WTC11 (cell line): ENCODE measurements around the gene OR51B2. TPM values are rescaled to one million over a fixed set of nuclear protein-coding genes. Genes with fewer than 3 reads are reported as not detected.

ENCODE experiments used
- ATAC-seq: fragments of 200-7000 bp; cut with Tn5 transposase; 2 replicates; pipeline ENCODE4 v1.10.0; 2021; ENCODE audit warnings: mild to moderate bottlenecking, moderate library complexity
- CTCF ChIA-PET: fragments of 300-600 bp; sonication (Branson Sonifier 250); formaldehyde crosslinking; loops from one replicate; lab custom pipeline; 2021; ENCODE audit warnings: antibody characterized with exemption; lab: Charles Lee
- POLR2A ChIA-PET: fragments of 350-600 bp; sonication (Branson Sonifier 250); formaldehyde crosslinking; loops from one replicate; lab custom pipeline; 2021; ENCODE audit warnings: antibody characterized with exemption; lab: Charles Lee
- DNase-seq: peaks from one replicate; pipeline ENCODE4 v3.0.0; 2021; ENCODE audit warnings: low spot score
- H3K27ac Mint-ChIP-seq: 2 replicates; pipeline ENCODE4 v1.8.0; 2021; ENCODE audit warnings: mixed read lengths
- H3K27me3 Mint-ChIP-seq: 2 replicates; pipeline ENCODE4 v1.8.0; 2021; ENCODE audit warnings: low read depth, mild to moderate bottlenecking, moderate library complexity, mixed read lengths
- H3K36me3 Mint-ChIP-seq: 2 replicates; pipeline ENCODE4 v1.8.0; 2021; ENCODE audit warnings: mixed read lengths
- H3K4me1 Mint-ChIP-seq: 2 replicates; pipeline ENCODE4 v1.8.0; 2022; ENCODE audit warnings: mixed read lengths
- H3K4me3 Mint-ChIP-seq: 2 replicates; pipeline ENCODE4 v1.8.0; 2021; ENCODE audit warnings: mild to moderate bottlenecking, moderate library complexity, mixed read lengths
- H3K9me3 Mint-ChIP-seq: 2 replicates; pipeline ENCODE4 v1.8.0; 2021; ENCODE audit warnings: mixed read lengths
- CBFB ChIP-seq: sonication (generic); formaldehyde crosslinking; IDR thresholded peaks from 2 replicates; pipeline ENCODE4 v1.8.1; 2022; ENCODE audit warnings: mild to moderate bottlenecking, low read depth, missing genetic modification reagents
- ESRRA ChIP-seq: sonication (generic); formaldehyde crosslinking; IDR thresholded peaks from 2 replicates; pipeline ENCODE4 v1.8.1; 2022; ENCODE audit warnings: mild to moderate bottlenecking, missing genetic modification reagents, borderline replicate concordance
- HMGA2 ChIP-seq: fragments of 250-450 bp; sonication (Bioruptor Pico); IDR thresholded peaks from 2 replicates; pipeline ENCODE4 v1.4.0; 2021; ENCODE audit warnings: mild to moderate bottlenecking, moderate library complexity
- MXD4 ChIP-seq: fragments of 250-450 bp; sonication (Bioruptor Pico); IDR thresholded peaks from 2 replicates; pipeline ENCODE4 v1.8.0; 2021; ENCODE audit warnings: mild to moderate bottlenecking, moderate library complexity, borderline replicate concordance
- MYBL2 ChIP-seq: sonication (generic); formaldehyde crosslinking; IDR thresholded peaks from 2 replicates; pipeline ENCODE4 v1.8.1; 2023; ENCODE audit warnings: mild to moderate bottlenecking, moderate library complexity, missing genetic modification reagents
- OVOL2 ChIP-seq: fragments of 250-450 bp; sonication (Bioruptor Pico); IDR thresholded peaks from 2 replicates; pipeline ENCODE4 v1.9.0; 2021; ENCODE audit warnings: mild to moderate bottlenecking, borderline replicate concordance
- PRRX2 ChIP-seq: fragments of 250-450 bp; sonication (Bioruptor Pico); IDR thresholded peaks from 2 replicates; pipeline ENCODE4 v1.8.0; 2021; ENCODE audit warnings: mild to moderate bottlenecking
- SMAD3 ChIP-seq: sonication (generic); formaldehyde crosslinking; IDR thresholded peaks from 2 replicates; pipeline ENCODE4 v1.8.0; 2022; ENCODE audit warnings: missing genetic modification reagents, mild to moderate bottlenecking, borderline replicate concordance
- TCF7 ChIP-seq: sonication (generic); formaldehyde crosslinking; IDR thresholded peaks from 2 replicates; pipeline ENCODE4 v1.8.0; 2022; ENCODE audit warnings: mild to moderate bottlenecking, low read depth, missing genetic modification reagents, moderate library complexity
- ZNF219 ChIP-seq: sonication (generic); formaldehyde crosslinking; IDR thresholded peaks from 2 replicates; pipeline ENCODE4 v1.8.0; 2023; ENCODE audit warnings: missing genetic modification reagents, mild to moderate bottlenecking, borderline replicate concordance
- ZNF232 ChIP-seq: sonication (generic); formaldehyde crosslinking; IDR thresholded peaks from 2 replicates; pipeline ENCODE4 v1.8.0; 2022; ENCODE audit warnings: mild to moderate bottlenecking, missing genetic modification reagents
- total RNA-seq: library from RNA; stranded (reverse); gene quantifications from 3 replicates; pipeline ENCODE4 v1.2.3, GENCODE V29; 2021
- TF ChIP-seq, protein P1 (sequence below): sonication (generic); formaldehyde crosslinking; IDR thresholded peaks from 2 replicates; pipeline ENCODE4 v1.8.1; 2022; ENCODE audit warnings: low read depth, mild to moderate bottlenecking, moderate library complexity, missing genetic modification reagents, borderline replicate concordance
- TF ChIP-seq, protein P2 (sequence below): fragments of 250-450 bp; sonication (Bioruptor Pico); IDR thresholded peaks from 2 replicates; pipeline ENCODE4 v1.9.0; 2021; ENCODE audit warnings: mild to moderate bottlenecking
- TF ChIP-seq, protein P3 (sequence below): fragments of 250-450 bp; sonication (Bioruptor Pico); IDR thresholded peaks from 2 replicates; pipeline ENCODE4 v1.9.0; 2021; ENCODE audit warnings: mild to moderate bottlenecking, borderline replicate concordance
- TF ChIP-seq, protein P4 (sequence below): sonication (generic); formaldehyde crosslinking; IDR thresholded peaks from 2 replicates; pipeline ENCODE4 v1.8.1; 2022; ENCODE audit warnings: mild to moderate bottlenecking, moderate library complexity, missing genetic modification reagents
- TF ChIP-seq, protein P5 (sequence below): sonication (generic); formaldehyde crosslinking; conservative IDR thresholded peaks from 2 replicates; pipeline ENCODE4 v1.8.1; 2023; ENCODE audit warnings: mild to moderate bottlenecking, low read depth, missing genetic modification reagents, moderate library complexity
- TF ChIP-seq, protein P6 (sequence below): sonication (generic); formaldehyde crosslinking; IDR thresholded peaks from 2 replicates; pipeline ENCODE4 v1.8.1; 2023; ENCODE audit warnings: mild to moderate bottlenecking, missing genetic modification reagents, borderline replicate concordance
- TF ChIP-seq, protein P7 (sequence below): sonication (generic); formaldehyde crosslinking; IDR thresholded peaks from 2 replicates; pipeline ENCODE4 v1.8.0; 2023; ENCODE audit warnings: mild to moderate bottlenecking, missing genetic modification reagents

Gene OR51B2
- total RNA-seq, 1 experiment from 2014 or later: not detected

DNA sequence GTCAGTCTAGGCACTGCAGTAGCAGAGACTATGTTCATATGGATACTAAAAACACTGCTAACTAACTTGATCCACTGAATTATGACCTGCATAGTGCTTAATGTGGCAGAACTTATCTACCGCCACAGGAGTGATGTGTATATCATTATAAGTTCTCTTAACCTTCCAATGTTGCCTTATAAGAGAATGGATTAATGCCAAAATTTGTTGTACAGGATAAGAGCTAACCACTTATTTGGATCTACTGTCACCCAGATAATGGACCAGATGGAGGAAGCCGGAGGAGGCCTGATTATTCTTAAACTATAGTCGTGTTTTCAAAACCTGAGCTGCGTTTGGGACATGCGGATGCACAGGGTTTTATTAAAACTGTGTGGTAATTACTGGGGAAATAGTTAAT is 20.5 kb downstream of the OR51B2 start:
- Mint-ChIP-seq H3K9me3 (no peaks in the 10 kb centered on the region), H3K4me1 (no peaks in the 10 kb centered on the region), H3K36me3 (no peaks in the 10 kb centered on the region)
- ATAC-seq: no peak
- TF ChIP-seq, protein P1, sequence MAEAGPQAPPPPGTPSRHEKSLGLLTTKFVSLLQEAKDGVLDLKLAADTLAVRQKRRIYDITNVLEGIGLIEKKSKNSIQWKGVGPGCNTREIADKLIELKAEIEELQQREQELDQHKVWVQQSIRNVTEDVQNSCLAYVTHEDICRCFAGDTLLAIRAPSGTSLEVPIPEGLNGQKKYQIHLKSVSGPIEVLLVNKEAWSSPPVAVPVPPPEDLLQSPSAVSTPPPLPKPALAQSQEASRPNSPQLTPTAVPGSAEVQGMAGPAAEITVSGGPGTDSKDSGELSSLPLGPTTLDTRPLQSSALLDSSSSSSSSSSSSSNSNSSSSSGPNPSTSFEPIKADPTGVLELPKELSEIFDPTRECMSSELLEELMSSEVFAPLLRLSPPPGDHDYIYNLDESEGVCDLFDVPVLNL (CRISPR knock-in tag): no peak
- TF ChIP-seq ZNF232: no peak
- no peak for TF ChIP-seq ESRRA (CRISPR knock-in tag)
- TF ChIP-seq, protein P2, sequence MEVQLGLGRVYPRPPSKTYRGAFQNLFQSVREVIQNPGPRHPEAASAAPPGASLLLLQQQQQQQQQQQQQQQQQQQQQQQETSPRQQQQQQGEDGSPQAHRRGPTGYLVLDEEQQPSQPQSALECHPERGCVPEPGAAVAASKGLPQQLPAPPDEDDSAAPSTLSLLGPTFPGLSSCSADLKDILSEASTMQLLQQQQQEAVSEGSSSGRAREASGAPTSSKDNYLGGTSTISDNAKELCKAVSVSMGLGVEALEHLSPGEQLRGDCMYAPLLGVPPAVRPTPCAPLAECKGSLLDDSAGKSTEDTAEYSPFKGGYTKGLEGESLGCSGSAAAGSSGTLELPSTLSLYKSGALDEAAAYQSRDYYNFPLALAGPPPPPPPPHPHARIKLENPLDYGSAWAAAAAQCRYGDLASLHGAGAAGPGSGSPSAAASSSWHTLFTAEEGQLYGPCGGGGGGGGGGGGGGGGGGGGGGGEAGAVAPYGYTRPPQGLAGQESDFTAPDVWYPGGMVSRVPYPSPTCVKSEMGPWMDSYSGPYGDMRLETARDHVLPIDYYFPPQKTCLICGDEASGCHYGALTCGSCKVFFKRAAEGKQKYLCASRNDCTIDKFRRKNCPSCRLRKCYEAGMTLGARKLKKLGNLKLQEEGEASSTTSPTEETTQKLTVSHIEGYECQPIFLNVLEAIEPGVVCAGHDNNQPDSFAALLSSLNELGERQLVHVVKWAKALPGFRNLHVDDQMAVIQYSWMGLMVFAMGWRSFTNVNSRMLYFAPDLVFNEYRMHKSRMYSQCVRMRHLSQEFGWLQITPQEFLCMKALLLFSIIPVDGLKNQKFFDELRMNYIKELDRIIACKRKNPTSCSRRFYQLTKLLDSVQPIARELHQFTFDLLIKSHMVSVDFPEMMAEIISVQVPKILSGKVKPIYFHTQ (CRISPR knock-in tag): no peak
- TF ChIP-seq, protein P3, sequence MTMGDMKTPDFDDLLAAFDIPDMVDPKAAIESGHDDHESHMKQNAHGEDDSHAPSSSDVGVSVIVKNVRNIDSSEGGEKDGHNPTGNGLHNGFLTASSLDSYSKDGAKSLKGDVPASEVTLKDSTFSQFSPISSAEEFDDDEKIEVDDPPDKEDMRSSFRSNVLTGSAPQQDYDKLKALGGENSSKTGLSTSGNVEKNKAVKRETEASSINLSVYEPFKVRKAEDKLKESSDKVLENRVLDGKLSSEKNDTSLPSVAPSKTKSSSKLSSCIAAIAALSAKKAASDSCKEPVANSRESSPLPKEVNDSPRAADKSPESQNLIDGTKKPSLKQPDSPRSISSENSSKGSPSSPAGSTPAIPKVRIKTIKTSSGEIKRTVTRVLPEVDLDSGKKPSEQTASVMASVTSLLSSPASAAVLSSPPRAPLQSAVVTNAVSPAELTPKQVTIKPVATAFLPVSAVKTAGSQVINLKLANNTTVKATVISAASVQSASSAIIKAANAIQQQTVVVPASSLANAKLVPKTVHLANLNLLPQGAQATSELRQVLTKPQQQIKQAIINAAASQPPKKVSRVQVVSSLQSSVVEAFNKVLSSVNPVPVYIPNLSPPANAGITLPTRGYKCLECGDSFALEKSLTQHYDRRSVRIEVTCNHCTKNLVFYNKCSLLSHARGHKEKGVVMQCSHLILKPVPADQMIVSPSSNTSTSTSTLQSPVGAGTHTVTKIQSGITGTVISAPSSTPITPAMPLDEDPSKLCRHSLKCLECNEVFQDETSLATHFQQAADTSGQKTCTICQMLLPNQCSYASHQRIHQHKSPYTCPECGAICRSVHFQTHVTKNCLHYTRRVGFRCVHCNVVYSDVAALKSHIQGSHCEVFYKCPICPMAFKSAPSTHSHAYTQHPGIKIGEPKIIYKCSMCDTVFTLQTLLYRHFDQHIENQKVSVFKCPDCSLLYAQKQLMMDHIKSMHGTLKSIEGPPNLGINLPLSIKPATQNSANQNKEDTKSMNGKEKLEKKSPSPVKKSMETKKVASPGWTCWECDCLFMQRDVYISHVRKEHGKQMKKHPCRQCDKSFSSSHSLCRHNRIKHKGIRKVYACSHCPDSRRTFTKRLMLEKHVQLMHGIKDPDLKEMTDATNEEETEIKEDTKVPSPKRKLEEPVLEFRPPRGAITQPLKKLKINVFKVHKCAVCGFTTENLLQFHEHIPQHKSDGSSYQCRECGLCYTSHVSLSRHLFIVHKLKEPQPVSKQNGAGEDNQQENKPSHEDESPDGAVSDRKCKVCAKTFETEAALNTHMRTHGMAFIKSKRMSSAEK: no peak
- no peak for TF ChIP-seq MYBL2 (CRISPR knock-in tag)
- no peak for TF ChIP-seq SMAD3 (CRISPR knock-in tag)
- TF ChIP-seq TCF7 (CRISPR knock-in tag): no peak
- TF ChIP-seq HMGA2: no peak
- no peak for TF ChIP-seq MXD4 (CRISPR knock-in tag)
- TF ChIP-seq, protein P4, sequence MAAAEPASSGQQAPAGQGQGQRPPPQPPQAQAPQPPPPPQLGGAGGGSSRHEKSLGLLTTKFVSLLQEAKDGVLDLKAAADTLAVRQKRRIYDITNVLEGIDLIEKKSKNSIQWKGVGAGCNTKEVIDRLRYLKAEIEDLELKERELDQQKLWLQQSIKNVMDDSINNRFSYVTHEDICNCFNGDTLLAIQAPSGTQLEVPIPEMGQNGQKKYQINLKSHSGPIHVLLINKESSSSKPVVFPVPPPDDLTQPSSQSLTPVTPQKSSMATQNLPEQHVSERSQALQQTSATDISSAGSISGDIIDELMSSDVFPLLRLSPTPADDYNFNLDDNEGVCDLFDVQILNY: no peak
- no peak for TF ChIP-seq PRRX2 (CRISPR knock-in tag)
- TF ChIP-seq CBFB: no peak
- TF ChIP-seq, protein P5, sequence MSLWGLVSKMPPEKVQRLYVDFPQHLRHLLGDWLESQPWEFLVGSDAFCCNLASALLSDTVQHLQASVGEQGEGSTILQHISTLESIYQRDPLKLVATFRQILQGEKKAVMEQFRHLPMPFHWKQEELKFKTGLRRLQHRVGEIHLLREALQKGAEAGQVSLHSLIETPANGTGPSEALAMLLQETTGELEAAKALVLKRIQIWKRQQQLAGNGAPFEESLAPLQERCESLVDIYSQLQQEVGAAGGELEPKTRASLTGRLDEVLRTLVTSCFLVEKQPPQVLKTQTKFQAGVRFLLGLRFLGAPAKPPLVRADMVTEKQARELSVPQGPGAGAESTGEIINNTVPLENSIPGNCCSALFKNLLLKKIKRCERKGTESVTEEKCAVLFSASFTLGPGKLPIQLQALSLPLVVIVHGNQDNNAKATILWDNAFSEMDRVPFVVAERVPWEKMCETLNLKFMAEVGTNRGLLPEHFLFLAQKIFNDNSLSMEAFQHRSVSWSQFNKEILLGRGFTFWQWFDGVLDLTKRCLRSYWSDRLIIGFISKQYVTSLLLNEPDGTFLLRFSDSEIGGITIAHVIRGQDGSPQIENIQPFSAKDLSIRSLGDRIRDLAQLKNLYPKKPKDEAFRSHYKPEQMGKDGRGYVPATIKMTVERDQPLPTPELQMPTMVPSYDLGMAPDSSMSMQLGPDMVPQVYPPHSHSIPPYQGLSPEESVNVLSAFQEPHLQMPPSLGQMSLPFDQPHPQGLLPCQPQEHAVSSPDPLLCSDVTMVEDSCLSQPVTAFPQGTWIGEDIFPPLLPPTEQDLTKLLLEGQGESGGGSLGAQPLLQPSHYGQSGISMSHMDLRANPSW (CRISPR knock-in tag): no peak
- TF ChIP-seq, protein P6, sequence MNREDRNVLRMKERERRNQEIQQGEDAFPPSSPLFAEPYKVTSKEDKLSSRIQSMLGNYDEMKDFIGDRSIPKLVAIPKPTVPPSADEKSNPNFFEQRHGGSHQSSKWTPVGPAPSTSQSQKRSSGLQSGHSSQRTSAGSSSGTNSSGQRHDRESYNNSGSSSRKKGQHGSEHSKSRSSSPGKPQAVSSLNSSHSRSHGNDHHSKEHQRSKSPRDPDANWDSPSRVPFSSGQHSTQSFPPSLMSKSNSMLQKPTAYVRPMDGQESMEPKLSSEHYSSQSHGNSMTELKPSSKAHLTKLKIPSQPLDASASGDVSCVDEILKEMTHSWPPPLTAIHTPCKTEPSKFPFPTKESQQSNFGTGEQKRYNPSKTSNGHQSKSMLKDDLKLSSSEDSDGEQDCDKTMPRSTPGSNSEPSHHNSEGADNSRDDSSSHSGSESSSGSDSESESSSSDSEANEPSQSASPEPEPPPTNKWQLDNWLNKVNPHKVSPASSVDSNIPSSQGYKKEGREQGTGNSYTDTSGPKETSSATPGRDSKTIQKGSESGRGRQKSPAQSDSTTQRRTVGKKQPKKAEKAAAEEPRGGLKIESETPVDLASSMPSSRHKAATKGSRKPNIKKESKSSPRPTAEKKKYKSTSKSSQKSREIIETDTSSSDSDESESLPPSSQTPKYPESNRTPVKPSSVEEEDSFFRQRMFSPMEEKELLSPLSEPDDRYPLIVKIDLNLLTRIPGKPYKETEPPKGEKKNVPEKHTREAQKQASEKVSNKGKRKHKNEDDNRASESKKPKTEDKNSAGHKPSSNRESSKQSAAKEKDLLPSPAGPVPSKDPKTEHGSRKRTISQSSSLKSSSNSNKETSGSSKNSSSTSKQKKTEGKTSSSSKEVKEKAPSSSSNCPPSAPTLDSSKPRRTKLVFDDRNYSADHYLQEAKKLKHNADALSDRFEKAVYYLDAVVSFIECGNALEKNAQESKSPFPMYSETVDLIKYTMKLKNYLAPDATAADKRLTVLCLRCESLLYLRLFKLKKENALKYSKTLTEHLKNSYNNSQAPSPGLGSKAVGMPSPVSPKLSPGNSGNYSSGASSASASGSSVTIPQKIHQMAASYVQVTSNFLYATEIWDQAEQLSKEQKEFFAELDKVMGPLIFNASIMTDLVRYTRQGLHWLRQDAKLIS (CRISPR knock-in tag): no peak
- TF ChIP-seq OVOL2 (CRISPR knock-in tag): no peak
- TF ChIP-seq, protein P7, sequence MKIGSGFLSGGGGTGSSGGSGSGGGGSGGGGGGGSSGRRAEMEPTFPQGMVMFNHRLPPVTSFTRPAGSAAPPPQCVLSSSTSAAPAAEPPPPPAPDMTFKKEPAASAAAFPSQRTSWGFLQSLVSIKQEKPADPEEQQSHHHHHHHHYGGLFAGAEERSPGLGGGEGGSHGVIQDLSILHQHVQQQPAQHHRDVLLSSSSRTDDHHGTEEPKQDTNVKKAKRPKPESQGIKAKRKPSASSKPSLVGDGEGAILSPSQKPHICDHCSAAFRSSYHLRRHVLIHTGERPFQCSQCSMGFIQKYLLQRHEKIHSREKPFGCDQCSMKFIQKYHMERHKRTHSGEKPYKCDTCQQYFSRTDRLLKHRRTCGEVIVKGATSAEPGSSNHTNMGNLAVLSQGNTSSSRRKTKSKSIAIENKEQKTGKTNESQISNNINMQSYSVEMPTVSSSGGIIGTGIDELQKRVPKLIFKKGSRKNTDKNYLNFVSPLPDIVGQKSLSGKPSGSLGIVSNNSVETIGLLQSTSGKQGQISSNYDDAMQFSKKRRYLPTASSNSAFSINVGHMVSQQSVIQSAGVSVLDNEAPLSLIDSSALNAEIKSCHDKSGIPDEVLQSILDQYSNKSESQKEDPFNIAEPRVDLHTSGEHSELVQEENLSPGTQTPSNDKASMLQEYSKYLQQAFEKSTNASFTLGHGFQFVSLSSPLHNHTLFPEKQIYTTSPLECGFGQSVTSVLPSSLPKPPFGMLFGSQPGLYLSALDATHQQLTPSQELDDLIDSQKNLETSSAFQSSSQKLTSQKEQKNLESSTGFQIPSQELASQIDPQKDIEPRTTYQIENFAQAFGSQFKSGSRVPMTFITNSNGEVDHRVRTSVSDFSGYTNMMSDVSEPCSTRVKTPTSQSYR (CRISPR knock-in tag): no peak
- TF ChIP-seq ZNF219 (CRISPR knock-in tag): no peak
- TF ChIP-seq, all 79 proteins: peak for 0
- no peaks in the 10 kb centered on the region for H3K27me3 Mint-ChIP-seq
- no peak for DNase-seq
- CTCF ChIA-PET: no interaction called here
- no peak overlapping the region for H3K4me3 Mint-ChIP-seq
- POLR2A ChIA-PET: no interaction called here
- H3K27ac Mint-ChIP-seq: no peak overlapping the region
